Gastrocnemius medialis (tissue), 4 donors: ENCODE data around the gene AGTR2.

Source experiments
- POLR2A ChIP-seq, 2 donors: fragments of 450-650 bp; IDR thresholded peaks; one replicate each; pipeline ENCODE4 v1.6.1; 2017; ENCODE audit warnings: antibody characterized with exemption in 2 of 2, mild to moderate bottlenecking in 2 of 2, moderate library complexity in 2 of 2
- TF ChIP-seq, protein P1 (sequence below), 5 experiments: fragments of 450-650 bp in 3 of 5; fragments of 200-600 bp in 2 of 5; sonication (generic) in 2 of 5; IDR thresholded peaks in 4 of 5; conservative IDR thresholded peaks in 1 of 5; 1 replicate in 4 of 5; 2 replicates in 1 of 5; pipeline ENCODE4 v1.5.1; 2016 to 2019; ENCODE audit warnings: antibody characterized with exemption in 5 of 5, mild to moderate bottlenecking in 3 of 5, moderate library complexity in 3 of 5

DNA sequence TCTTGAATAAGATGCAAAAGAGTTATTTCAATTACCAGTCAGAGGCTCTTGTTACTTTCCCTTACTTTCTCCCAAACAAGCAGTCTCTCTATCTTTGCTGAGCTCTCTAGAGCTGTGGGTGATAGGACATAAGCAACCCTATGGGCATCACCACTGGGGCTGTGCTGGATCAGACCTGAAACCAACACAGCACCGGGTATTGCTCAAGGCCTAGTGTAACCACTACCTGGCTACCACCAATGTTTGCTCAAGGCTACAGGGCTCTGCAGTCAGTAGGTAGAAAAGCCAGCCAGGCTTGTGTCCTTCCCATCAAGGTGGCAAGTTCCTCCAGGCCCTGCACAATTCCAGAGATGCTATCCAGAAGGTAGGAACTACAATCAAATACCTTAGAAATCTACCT is 35.3 kb upstream of the AGTR2 start:
- no peak for TF ChIP-seq POLR2A (IDR thresholded peaks at IDR 0.05)
- TF ChIP-seq, protein P1, sequence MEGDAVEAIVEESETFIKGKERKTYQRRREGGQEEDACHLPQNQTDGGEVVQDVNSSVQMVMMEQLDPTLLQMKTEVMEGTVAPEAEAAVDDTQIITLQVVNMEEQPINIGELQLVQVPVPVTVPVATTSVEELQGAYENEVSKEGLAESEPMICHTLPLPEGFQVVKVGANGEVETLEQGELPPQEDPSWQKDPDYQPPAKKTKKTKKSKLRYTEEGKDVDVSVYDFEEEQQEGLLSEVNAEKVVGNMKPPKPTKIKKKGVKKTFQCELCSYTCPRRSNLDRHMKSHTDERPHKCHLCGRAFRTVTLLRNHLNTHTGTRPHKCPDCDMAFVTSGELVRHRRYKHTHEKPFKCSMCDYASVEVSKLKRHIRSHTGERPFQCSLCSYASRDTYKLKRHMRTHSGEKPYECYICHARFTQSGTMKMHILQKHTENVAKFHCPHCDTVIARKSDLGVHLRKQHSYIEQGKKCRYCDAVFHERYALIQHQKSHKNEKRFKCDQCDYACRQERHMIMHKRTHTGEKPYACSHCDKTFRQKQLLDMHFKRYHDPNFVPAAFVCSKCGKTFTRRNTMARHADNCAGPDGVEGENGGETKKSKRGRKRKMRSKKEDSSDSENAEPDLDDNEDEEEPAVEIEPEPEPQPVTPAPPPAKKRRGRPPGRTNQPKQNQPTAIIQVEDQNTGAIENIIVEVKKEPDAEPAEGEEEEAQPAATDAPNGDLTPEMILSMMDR (IDR thresholded peaks at IDR 0.05 in 4 of 5, conservative IDR thresholded peaks at IDR 0.05 in 1 of 5) = no peak
